HEK293 (cell line): ENCODE results near the gene ZNF786.

Source experiments
- CTCF ChIA-PET: fragments of 350-600 bp; formaldehyde crosslinking; extraction: SDS; loops from one replicate; lab custom pipeline; 2021; ENCODE audit warnings: antibody characterized with exemption; lab: Yijun Ruan, JAX
- POLR2A ChIA-PET: fragments of 300-600 bp; formaldehyde crosslinking; extraction: SDS; loops from one replicate; lab custom pipeline; 2020; ENCODE audit warnings: antibody characterized with exemption, inconsistent platforms; lab: Yijun Ruan, JAX
- H3K27ac ChIP-seq: fragments of 200-500 bp; sonication (Bioruptor generic); 2 replicates; pipeline ENCODE4 v1.5.1; 2014; ENCODE audit warnings: low read depth, low read length, control low read depth, inconsistent platforms; ENCODE audit errors: extremely low read depth
- H3K36me3 ChIP-seq, 2 experiments: fragments of 200-500 bp in 1 of 2; sonication (Bioruptor generic) in 1 of 2; 1 replicate in 1 of 2; 2 replicates in 1 of 2; pipeline ENCODE4 v1.5.1; 2014 to 2017; ENCODE audit warnings: inconsistent platforms in 2 of 2, low read length in 2 of 2; ENCODE audit not compliant: control insufficient read depth in 2 of 2, insufficient read depth in 1 of 2
- H3K4me1 ChIP-seq: fragments of 200-500 bp; sonication (Bioruptor generic); 2 replicates; pipeline ENCODE4 v1.5.1; 2014; ENCODE audit warnings: mild to moderate bottlenecking, low read length, inconsistent platforms; ENCODE audit not compliant: control insufficient read depth, insufficient read depth
- H3K4me3 ChIP-seq: 2 replicates; pipeline ENCODE4 v1.5.1; 2011; ENCODE audit warnings: low read depth, mild to moderate bottlenecking, control low read depth, low read length, moderate library complexity
- H3K9me3 ChIP-seq: fragments of 200-500 bp; sonication (Bioruptor generic); 2 replicates; pipeline ENCODE4 v1.5.1; 2014; ENCODE audit warnings: low read depth, low read length, inconsistent platforms; ENCODE audit not compliant: control insufficient read depth, insufficient read depth
- BCL11A ChIP-seq: fragments of 450-650 bp; formaldehyde crosslinking; IDR thresholded peaks from 2 replicates; pipeline ENCODE4 v1.5.1; 2016; ENCODE audit warnings: low read depth, missing biosample characterization, missing genetic modification characterization
- GLI2 ChIP-seq: fragments of 450-650 bp; formaldehyde crosslinking; IDR thresholded peaks from 2 replicates; pipeline ENCODE4; 2017; ENCODE audit warnings: missing biosample characterization, missing genetic modification characterization, low read depth, borderline replicate concordance
- IKZF3 ChIP-seq: fragments of 450-650 bp; IDR thresholded peaks from 2 replicates; pipeline ENCODE4 v1.5.0; 2018; ENCODE audit warnings: missing biosample characterization, mild to moderate bottlenecking, missing genetic modification characterization, moderate library complexity
- RBAK ChIP-seq: fragments of 450-650 bp; formaldehyde crosslinking; IDR thresholded peaks from 2 replicates; pipeline ENCODE4 v1.5.1; 2016; ENCODE audit warnings: missing biosample characterization, missing genetic modification characterization
- SCRT2 ChIP-seq: fragments of 450-650 bp; formaldehyde crosslinking; IDR thresholded peaks from 2 replicates; pipeline ENCODE4 v1.5.1; 2016; ENCODE audit warnings: missing biosample characterization, missing genetic modification characterization
- SP2 ChIP-seq: fragments of 450-650 bp; formaldehyde crosslinking; IDR thresholded peaks from 2 replicates; pipeline ENCODE4 v1.5.1; 2016; ENCODE audit warnings: missing biosample characterization, missing genetic modification characterization
- YY1 ChIP-seq: fragments of 450-650 bp; formaldehyde crosslinking; IDR thresholded peaks from 2 replicates; pipeline ENCODE4 v1.5.1; 2018; ENCODE audit warnings: missing biosample characterization, missing genetic modification characterization
- ZFP3 ChIP-seq: fragments of 450-650 bp; formaldehyde crosslinking; IDR thresholded peaks from 2 replicates; pipeline ENCODE4 v1.5.1; 2016; ENCODE audit warnings: low read depth, missing biosample characterization, missing genetic modification characterization
- ZFP69B ChIP-seq: fragments of 450-650 bp; formaldehyde crosslinking; IDR thresholded peaks from 2 replicates; pipeline ENCODE4 v1.5.1; 2016; ENCODE audit warnings: missing biosample characterization, missing genetic modification characterization
- ZNF133 ChIP-seq: fragments of 450-650 bp; formaldehyde crosslinking; IDR thresholded peaks from 2 replicates; pipeline ENCODE4 v1.5.1; 2016; ENCODE audit warnings: missing biosample characterization, missing genetic modification characterization
- ZNF146 ChIP-seq: fragments of 450-650 bp; formaldehyde crosslinking; IDR thresholded peaks from 2 replicates; pipeline ENCODE4 v1.5.1; 2016; ENCODE audit warnings: missing biosample characterization, missing genetic modification characterization
- ZNF23 ChIP-seq: fragments of 450-650 bp; formaldehyde crosslinking; IDR thresholded peaks from 2 replicates; pipeline ENCODE4 v1.5.1; 2016; ENCODE audit warnings: missing biosample characterization, missing genetic modification characterization, borderline replicate concordance
- ZNF571 ChIP-seq: fragments of 450-650 bp; formaldehyde crosslinking; IDR thresholded peaks from 2 replicates; pipeline ENCODE4 v1.5.0; 2017; ENCODE audit warnings: missing biosample characterization, missing genetic modification characterization
- ZNF658 ChIP-seq: fragments of 450-650 bp; formaldehyde crosslinking; IDR thresholded peaks from 2 replicates; pipeline ENCODE4; 2016; ENCODE audit warnings: missing biosample characterization, missing genetic modification characterization
- ZNF670 ChIP-seq: fragments of 450-650 bp; formaldehyde crosslinking; IDR thresholded peaks from 2 replicates; pipeline ENCODE4 v1.5.1; 2016; ENCODE audit warnings: missing biosample characterization, missing genetic modification characterization, low read depth
- ZNF747 ChIP-seq: fragments of 450-650 bp; formaldehyde crosslinking; IDR thresholded peaks from 2 replicates; pipeline ENCODE4 v1.5.1; 2016; ENCODE audit warnings: missing biosample characterization, missing genetic modification characterization
- ZSCAN23 ChIP-seq: fragments of 450-650 bp; formaldehyde crosslinking; IDR thresholded peaks from 2 replicates; pipeline ENCODE4 v1.5.1; 2016; ENCODE audit warnings: missing biosample characterization, missing genetic modification characterization
- ZXDB ChIP-seq: fragments of 450-650 bp; formaldehyde crosslinking; IDR thresholded peaks from 2 replicates; pipeline ENCODE4 v1.5.1; 2016; ENCODE audit warnings: missing biosample characterization, missing genetic modification characterization
- TF ChIP-seq, protein P1 (sequence below): fragments of 450-650 bp; formaldehyde crosslinking; IDR thresholded peaks from 2 replicates; pipeline ENCODE4; 2016; ENCODE audit warnings: missing biosample characterization, missing genetic modification characterization
- TF ChIP-seq, protein P2 (sequence below): fragments of 450-650 bp; IDR thresholded peaks from 2 replicates; pipeline ENCODE4 v1.5.1; 2018; ENCODE audit warnings: missing biosample characterization, mild to moderate bottlenecking, missing genetic modification characterization
- TF ChIP-seq, protein P3 (sequence below): fragments of 450-650 bp; formaldehyde crosslinking; IDR thresholded peaks from 2 replicates; pipeline ENCODE4 v1.5.1; 2017; ENCODE audit warnings: missing biosample characterization, missing genetic modification characterization
- TF ChIP-seq, protein P4 (sequence below): fragments of 450-650 bp; formaldehyde crosslinking; IDR thresholded peaks from 2 replicates; pipeline ENCODE4 v1.5.1; 2016; ENCODE audit warnings: missing biosample characterization, missing genetic modification characterization, low read depth

The ZNF786 gene

DNA sequence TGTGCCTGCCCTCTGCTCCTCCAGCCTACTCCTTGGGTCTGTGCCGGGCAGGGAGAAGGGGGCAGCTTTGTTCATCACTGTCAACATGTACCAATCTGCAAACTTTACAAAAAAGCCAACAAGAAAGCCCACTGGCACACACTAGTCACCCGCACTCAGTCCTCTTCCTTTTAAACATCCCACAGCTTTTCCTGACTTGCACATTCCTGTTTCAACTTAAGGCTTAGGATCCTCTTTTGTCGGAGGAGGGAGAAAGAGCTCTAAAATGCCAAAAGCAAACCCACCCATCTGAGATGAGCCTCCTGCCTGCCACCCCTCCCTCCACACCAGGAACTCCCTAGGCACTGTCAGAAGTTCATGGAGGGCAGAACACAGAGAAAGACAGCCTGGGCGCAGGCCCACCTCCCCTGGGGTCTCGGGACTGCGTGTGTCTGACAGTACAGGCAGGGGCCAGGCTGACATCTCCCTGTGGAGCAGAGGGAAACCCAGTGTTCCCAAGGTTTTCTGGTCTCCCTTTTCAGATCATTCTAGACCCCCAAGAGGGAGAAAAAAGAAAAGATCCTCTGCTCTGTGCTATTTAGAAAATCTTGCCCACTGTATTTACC, 67.7 kb downstream of the ZNF786 start:
- H3K36me3 ChIP-seq = peaks cover 4 to 49% of the 10 kb centered on the region in 2 experiments; a peak in 2 of 3 replicates
- POLR2A ChIA-PET = interaction anchor here (1.3 kb wide), 1 partner anchor 43 kb away, joined by 3 read pairs; no protein-coding TSS in a partner anchor
- no peak overlapping the region for H3K27ac ChIP-seq
- TF ChIP-seq ZNF571 (tag by site-specific recombination) = no peak
- no peak for TF ChIP-seq ZSCAN23
- TF ChIP-seq GLI2 (tag by site-specific recombination) = no peak
- TF ChIP-seq ZFP69B = no peak
- no peak for TF ChIP-seq ZFP3
- no peak for TF ChIP-seq ZNF670 (tag by site-specific recombination)
- TF ChIP-seq SCRT2 (tag by site-specific recombination) = no peak
- TF ChIP-seq, protein P1, sequence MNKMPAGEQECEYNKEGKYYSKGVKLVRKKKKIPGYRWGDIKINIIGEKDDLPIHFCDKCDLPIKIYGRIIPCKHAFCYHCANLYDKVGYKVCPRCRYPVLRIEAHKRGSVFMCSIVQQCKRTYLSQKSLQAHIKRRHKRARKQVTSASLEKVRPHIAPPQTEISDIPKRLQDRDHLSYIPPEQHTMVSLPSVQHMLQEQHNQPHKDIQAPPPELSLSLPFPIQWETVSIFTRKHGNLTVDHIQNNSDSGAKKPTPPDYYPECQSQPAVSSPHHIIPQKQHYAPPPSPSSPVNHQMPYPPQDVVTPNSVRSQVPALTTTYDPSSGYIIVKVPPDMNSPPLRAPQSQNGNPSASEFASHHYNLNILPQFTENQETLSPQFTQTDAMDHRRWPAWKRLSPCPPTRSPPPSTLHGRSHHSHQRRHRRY (tag by site-specific recombination) = no peak
- TF ChIP-seq BCL11A (tag by site-specific recombination) = no peak
- no peak for TF ChIP-seq ZNF146
- TF ChIP-seq, protein P2, sequence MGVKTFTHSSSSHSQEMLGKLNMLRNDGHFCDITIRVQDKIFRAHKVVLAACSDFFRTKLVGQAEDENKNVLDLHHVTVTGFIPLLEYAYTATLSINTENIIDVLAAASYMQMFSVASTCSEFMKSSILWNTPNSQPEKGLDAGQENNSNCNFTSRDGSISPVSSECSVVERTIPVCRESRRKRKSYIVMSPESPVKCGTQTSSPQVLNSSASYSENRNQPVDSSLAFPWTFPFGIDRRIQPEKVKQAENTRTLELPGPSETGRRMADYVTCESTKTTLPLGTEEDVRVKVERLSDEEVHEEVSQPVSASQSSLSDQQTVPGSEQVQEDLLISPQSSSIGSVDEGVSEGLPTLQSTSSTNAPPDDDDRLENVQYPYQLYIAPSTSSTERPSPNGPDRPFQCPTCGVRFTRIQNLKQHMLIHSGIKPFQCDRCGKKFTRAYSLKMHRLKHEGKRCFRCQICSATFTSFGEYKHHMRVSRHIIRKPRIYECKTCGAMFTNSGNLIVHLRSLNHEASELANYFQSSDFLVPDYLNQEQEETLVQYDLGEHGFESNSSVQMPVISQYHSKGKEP (tag by site-specific recombination) = no peak
- no peak for TF ChIP-seq ZXDB
- no peak for TF ChIP-seq ZNF747 (tag by site-specific recombination)
- TF ChIP-seq ZNF658 (tag by site-specific recombination) = no peak
- TF ChIP-seq, protein P3, sequence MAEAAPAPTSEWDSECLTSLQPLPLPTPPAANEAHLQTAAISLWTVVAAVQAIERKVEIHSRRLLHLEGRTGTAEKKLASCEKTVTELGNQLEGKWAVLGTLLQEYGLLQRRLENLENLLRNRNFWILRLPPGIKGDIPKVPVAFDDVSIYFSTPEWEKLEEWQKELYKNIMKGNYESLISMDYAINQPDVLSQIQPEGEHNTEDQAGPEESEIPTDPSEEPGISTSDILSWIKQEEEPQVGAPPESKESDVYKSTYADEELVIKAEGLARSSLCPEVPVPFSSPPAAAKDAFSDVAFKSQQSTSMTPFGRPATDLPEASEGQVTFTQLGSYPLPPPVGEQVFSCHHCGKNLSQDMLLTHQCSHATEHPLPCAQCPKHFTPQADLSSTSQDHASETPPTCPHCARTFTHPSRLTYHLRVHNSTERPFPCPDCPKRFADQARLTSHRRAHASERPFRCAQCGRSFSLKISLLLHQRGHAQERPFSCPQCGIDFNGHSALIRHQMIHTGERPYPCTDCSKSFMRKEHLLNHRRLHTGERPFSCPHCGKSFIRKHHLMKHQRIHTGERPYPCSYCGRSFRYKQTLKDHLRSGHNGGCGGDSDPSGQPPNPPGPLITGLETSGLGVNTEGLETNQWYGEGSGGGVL = no peak
- no peak for TF ChIP-seq ZNF133 (tag by site-specific recombination)
- no peak for TF ChIP-seq ZNF23 (tag by site-specific recombination)
- TF ChIP-seq, protein P4, sequence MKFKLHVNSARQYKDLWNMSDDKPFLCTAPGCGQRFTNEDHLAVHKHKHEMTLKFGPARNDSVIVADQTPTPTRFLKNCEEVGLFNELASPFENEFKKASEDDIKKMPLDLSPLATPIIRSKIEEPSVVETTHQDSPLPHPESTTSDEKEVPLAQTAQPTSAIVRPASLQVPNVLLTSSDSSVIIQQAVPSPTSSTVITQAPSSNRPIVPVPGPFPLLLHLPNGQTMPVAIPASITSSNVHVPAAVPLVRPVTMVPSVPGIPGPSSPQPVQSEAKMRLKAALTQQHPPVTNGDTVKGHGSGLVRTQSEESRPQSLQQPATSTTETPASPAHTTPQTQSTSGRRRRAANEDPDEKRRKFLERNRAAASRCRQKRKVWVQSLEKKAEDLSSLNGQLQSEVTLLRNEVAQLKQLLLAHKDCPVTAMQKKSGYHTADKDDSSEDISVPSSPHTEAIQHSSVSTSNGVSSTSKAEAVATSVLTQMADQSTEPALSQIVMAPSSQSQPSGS (tag by site-specific recombination) = no peak
- no peak for TF ChIP-seq RBAK (tag by site-specific recombination)
- TF ChIP-seq YY1 (tag by site-specific recombination) = no peak
- CTCF ChIA-PET = interaction anchor here (0.6 to 1.2 kb wide), 2 partner anchors 43 to 1966 kb away, joined by 3 to 4 read pairs; no protein-coding TSS in a partner anchor
- H3K4me3 ChIP-seq = no peak overlapping the region
- peaks cover 2% of the 10 kb centered on the region; the same call in 1 of the 2 replicates for H3K4me1 ChIP-seq
- H3K9me3 ChIP-seq = no peaks in the 10 kb centered on the region

DNA sequence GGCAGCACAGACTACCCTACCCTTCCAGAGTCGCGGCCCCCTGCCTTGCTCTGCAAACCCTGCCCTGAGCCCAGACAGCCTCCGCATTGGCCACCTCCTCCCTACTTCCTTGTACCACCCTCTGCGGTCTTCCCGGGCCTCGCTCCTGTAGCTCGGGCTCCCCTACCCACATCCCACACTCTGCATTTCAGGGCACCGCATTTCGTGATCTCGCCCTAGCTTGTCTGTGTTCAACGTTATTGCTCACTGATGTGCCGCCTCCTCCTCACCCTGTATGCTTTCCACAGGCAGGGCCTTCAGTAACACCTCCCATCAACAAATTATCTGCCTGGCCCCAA, 68.8 kb downstream of the ZNF786 start:
- ChIA-PET CTCF (interaction anchor here (0.6 to 2.4 kb wide), 5 partner anchors 9 to 269 kb away, joined by 3 to 10 read pairs (median 4); no protein-coding TSS in a partner anchor), POLR2A (interaction anchor here (0.9 to 1.0 kb wide), 2 partner anchors 12 to 17 kb away, joined by 3 read pairs; no protein-coding TSS in a partner anchor)
- Histone ChIP-seq H3K9me3 (no peaks in the 10 kb centered on the region), H3K36me3 (peaks cover 8 to 59% of the 10 kb centered on the region in 2 experiments; a peak in 2 of 3 replicates), H3K4me3 (no peak overlapping the region), H3K4me1 (peaks cover 2% of the 10 kb centered on the region; the same call in 1 of the 2 replicates), H3K27ac (no peak overlapping the region)
- no peak for TF ChIP-seq IKZF3 (tag by site-specific recombination)
- TF ChIP-seq SP2 (tag by site-specific recombination) = peak; percentile 24; the same call in 1 of the 2 replicates
